ENCODE data around the gene MOB3B. TPM values are rescaled to one million over a fixed set of nuclear protein-coding genes. Genes with fewer than 3 reads are reported as not detected.
A peak's percentile ranks its signal among the peaks of the same experiment; 100 is the strongest.

The MOB3B gene
- total and polyA plus RNA-seq, 2 of the 13 experiments (the other 11 are each of a cell fraction or from before 2014, with no cell fraction given): 0.03 to 0.09 TPM

- no peak for TF ChIP-seq ZNF362 (CRISPR knock-in tag; IDR thresholded peaks at IDR 0.05; ENCODE audit: borderline replicate concordance)
- TF ChIP-seq TFDP2 (CRISPR knock-in tag; IDR thresholded peaks at IDR 0.05): peak; percentile 42
- no peak for TF ChIP-seq AFF4 (CRISPR knock-in tag; IDR thresholded peaks at IDR 0.05)
- TF ChIP-seq ZNF143 (CRISPR knock-in tag; IDR thresholded peaks at IDR 0.05): no peak
- no peak for TF ChIP-seq TIGD3 (CRISPR knock-in tag; IDR thresholded peaks at IDR 0.05; ENCODE audit: borderline replicate concordance)
- no peak for TF ChIP-seq RBM39 (IDR thresholded peaks at IDR 0.05; ENCODE audit: low read depth, low read length, poor library complexity, severe bottlenecking)
- TF ChIP-seq HDAC1 (CRISPR knock-in tag; IDR thresholded peaks at IDR 0.05): peak; percentile 50
- TF ChIP-seq FOXK2 (IDR thresholded peaks at IDR 0.05): peak; percentile 46; the same call in 1 of the 2 replicates
- TF ChIP-seq RBFOX2 (IDR thresholded peaks at IDR 0.05; ENCODE audit: low read depth, low read length): no peak
- TF ChIP-seq PHF20 (CRISPR knock-in tag; IDR thresholded peaks at IDR 0.05): peak; percentile 60
- no peak for TF ChIP-seq ZNF546 (CRISPR knock-in tag; conservative IDR thresholded peaks at IDR 0.05)
- TF ChIP-seq PRMT3 (CRISPR knock-in tag; IDR thresholded peaks at IDR 0.05; ENCODE audit: borderline replicate concordance, low read depth): no peak
- peak; percentile 48 for TF ChIP-seq GMEB2 (CRISPR knock-in tag; IDR thresholded peaks at IDR 0.05; ENCODE audit: low read depth)
- TF ChIP-seq TAF15 (IDR thresholded peaks at IDR 0.05; ENCODE audit: low read depth, low read length, poor library complexity, severe bottlenecking): no peak
- TF ChIP-seq IRF2 (CRISPR knock-in tag; IDR thresholded peaks at IDR 0.05): peak; percentile 27; the same call in 1 of the 2 replicates
- TF ChIP-seq FOXJ3 (CRISPR knock-in tag; IDR thresholded peaks at IDR 0.05; ENCODE audit: borderline replicate concordance): no peak; the same call in 1 of the 2 replicates
- no peak for TF ChIP-seq TFAP4 (IDR thresholded peaks at IDR 0.05; ENCODE audit: borderline replicate concordance, low read depth)
- no peak for TF ChIP-seq POLR2AphosphoS2 (IDR thresholded peaks at IDR 0.05; ENCODE audit: low read depth, low read length)
Measured at GRCh38 chr9:27573634-27574590, 44.3 kb upstream of the MOB3B start (continued).

Measured in HepG2 (cell line).